Measurements from ENCODE around the gene SOWAHA. TPM values are rescaled to one million over a fixed set of nuclear protein-coding genes. Genes with fewer than 3 reads are reported as not detected.
"Not testable (repeated sequence)": the region's sequence is repeated elsewhere in the genome, so short reads cannot be mapped to it uniquely, and the experiment has no call there.

The SOWAHA gene
- total and polyA plus RNA-seq, 10 of the 15 experiments (the other 5 are each of a cell fraction or from before 2014, with no cell fraction given): 0.02 to 0.37 (median 0.05) TPM; not detected in 4

- TF ChIP-seq, protein P1, sequence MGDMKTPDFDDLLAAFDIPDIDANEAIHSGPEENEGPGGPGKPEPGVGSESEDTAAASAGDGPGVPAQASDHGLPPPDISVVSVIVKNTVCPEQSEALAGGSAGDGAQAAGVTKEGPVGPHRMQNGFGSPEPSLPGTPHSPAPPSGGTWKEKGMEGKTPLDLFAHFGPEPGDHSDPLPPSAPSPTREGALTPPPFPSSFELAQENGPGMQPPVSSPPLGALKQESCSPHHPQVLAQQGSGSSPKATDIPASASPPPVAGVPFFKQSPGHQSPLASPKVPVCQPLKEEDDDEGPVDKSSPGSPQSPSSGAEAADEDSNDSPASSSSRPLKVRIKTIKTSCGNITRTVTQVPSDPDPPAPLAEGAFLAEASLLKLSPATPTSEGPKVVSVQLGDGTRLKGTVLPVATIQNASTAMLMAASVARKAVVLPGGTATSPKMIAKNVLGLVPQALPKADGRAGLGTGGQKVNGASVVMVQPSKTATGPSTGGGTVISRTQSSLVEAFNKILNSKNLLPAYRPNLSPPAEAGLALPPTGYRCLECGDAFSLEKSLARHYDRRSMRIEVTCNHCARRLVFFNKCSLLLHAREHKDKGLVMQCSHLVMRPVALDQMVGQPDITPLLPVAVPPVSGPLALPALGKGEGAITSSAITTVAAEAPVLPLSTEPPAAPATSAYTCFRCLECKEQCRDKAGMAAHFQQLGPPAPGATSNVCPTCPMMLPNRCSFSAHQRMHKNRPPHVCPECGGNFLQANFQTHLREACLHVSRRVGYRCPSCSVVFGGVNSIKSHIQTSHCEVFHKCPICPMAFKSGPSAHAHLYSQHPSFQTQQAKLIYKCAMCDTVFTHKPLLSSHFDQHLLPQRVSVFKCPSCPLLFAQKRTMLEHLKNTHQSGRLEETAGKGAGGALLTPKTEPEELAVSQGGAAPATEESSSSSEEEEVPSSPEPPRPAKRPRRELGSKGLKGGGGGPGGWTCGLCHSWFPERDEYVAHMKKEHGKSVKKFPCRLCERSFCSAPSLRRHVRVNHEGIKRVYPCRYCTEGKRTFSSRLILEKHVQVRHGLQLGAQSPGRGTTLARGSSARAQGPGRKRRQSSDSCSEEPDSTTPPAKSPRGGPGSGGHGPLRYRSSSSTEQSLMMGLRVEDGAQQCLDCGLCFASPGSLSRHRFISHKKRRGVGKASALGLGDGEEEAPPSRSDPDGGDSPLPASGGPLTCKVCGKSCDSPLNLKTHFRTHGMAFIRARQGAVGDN (IDR thresholded peaks at IDR 0.05): no peak
- TF ChIP-seq GABPA (IDR thresholded peaks at IDR 0.05; ENCODE audit: low read depth): no peak
- no peak for TF ChIP-seq ZNF217 (IDR thresholded peaks at IDR 0.05)
- no peak for TF ChIP-seq SPI1 (IDR thresholded peaks at IDR 0.05; ENCODE audit: borderline replicate concordance, insufficient read depth, low read depth, low read length)
- TF ChIP-seq STAT3 (IDR thresholded peaks at IDR 0.05; ENCODE audit: low read depth, low read length): no peak
- TF ChIP-seq SMARCA5 (IDR thresholded peaks at IDR 0.05): no peak
These were observed 41.2 kb downstream of the SOWAHA start (continued) for GRCh38 chr5:132854301-132854700.

DNA sequence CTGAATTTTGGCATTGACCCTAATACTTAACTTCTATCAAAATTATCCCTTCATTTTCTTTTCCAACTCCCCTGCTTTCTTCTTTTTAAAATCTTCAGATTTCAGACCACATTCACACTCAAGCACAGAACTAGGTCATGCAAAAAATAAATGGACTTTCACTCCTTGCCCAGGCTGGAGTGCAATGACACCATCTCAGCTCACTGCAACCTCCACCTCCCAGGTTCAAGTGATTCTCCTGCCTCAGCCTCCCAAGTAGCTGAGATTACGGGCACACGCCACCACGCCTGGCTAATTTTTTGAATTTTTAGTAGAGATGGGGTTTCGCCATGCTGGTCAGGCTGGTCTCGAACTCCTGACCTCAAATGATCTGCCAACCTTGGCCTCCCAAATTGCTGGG lies 41.9 kb downstream of the SOWAHA start:
- ChIA-PET SMC1A (ENCODE audit: uncharacterized antibody, unreplicated experiment) (interaction anchor here (1.2 to 1.4 kb wide), 2 partner anchors 20 to 38 kb away, joined by 3 read pairs; no protein-coding TSS in a partner anchor), RAD21 (ENCODE audit: unreplicated experiment) (interaction anchor here (1.3 kb wide), 1 partner anchor 105 kb away, joined by 4 read pairs; no protein-coding TSS in a partner anchor), CTCF (interaction anchor here (1.0 to 2.7 kb wide), 4 partner anchors 9 to 35 kb away, joined by 3 to 15 read pairs (median 4); no protein-coding TSS in a partner anchor), POLR2A (interaction anchor here (3.0 kb wide), 1 partner anchor 10 kb away, joined by 13 read pairs; no protein-coding TSS in a partner anchor)
- H2AFZ ChIP-seq (ENCODE audit: control insufficient read depth, low read depth, low read length); H3K79me2 ChIP-seq (ENCODE audit: control insufficient read depth, insufficient read depth, low read length); H4K20me1 ChIP-seq (ENCODE audit: control insufficient read depth, insufficient read depth); H3K9ac ChIP-seq (ENCODE audit: control insufficient read depth, insufficient read depth, low read length); H3K36me3 ChIP-seq (ENCODE audit: control insufficient read depth in 2 of 2, insufficient read depth in 2 of 2, low read length in 1 of 2); BruUV-seq (replicated peaks); H3K9me3 ChIP-seq (replicated peaks; ENCODE audit: control insufficient read depth, insufficient read depth, low read length); H3K27me3 ChIP-seq (replicated peaks in 1 of 2; ENCODE audit: control insufficient read depth in 2 of 2, insufficient read depth in 2 of 2, low read length in 1 of 2); intact Hi-C loops (cut with micrococcal nuclease; ENCODE audit: unreplicated experiment); ATAC-seq; DNase-seq (ENCODE audit: low read depth, low spot score); FAIRE-seq; H3K27ac ChIP-seq (ENCODE audit: control insufficient read depth, insufficient read depth); in situ Hi-C loops (cut with MboI); H3K4me3 ChIP-seq; H3K4me2 ChIP-seq (ENCODE audit: control insufficient read depth, insufficient read depth); H3K4me1 ChIP-seq (ENCODE audit: control insufficient read depth, insufficient read depth, low read length): not testable (repeated sequence)
- WGBS (ENCODE audit: insufficient coverage, insufficient replicate concordance, low lambda C conversion rate, missing lambda C conversion rate): 74% methylated on average over 5 of the region's 5 CpGs

All from GM12878 (cell line).